ENCODE measurements around the gene CPPED1. TPM values are rescaled to one million over a fixed set of nuclear protein-coding genes. Genes with fewer than 3 reads are reported as not detected.

CPPED1 gene
- total and polyA plus RNA-seq, 2 of the 4 experiments (the other 2 are of a cell fraction), result 5.1 to 6.5 TPM

DNA sequence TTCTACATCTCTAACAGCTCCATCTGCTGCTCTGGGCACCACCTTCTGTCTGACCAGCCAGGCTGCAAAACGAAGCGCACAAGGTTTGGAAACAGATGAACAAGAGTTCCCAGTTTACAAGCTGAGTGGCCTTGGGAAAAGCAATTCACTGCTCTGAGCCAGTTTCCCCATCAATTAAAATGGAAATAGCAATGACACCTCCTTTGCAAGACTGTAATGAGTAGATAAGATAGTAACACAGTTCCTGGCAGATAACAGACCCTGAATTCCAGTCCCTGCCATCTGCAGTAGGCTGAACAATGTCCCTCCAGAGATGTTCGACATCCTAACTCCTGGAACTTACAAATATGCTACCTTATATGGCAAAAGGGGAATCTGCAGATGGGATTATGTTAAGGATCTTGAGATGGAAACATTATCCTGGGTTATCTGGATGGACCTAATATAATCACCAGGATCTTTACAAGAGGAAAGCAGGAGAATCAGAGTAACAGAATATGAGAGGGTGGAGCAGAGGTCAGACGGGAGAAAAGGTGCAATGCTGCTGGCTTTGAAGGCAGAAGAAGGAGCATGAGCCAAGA, 27.9 kb downstream of the CPPED1 start:
- ATAC-seq (ENCODE audit: low read depth), result no peak
- no peak overlapping the region for H3K4me3 ChIP-seq (ENCODE audit: insufficient read depth, low read depth, low read length)
- no peak overlapping the region for H4K91ac ChIP-seq (ENCODE audit: insufficient read depth, low read depth, low read length)
- dilution Hi-C loops (cut with HindIII; ENCODE audit: low sequenced_read_pairs, unreplicated experiment) (no loop called here), intact Hi-C loops (cut with micrococcal nuclease) (no loop called here), in situ Hi-C loops (cut with MboI; ENCODE audit: low sequenced_read_pairs) (no loop called here)
- no peak overlapping the region for H3K4me2 ChIP-seq (ENCODE audit: low read depth, low read length)
- DNase-seq, result no peak
- 100% methylated on average over 1 of the region's 4 CpGs; no CpG with 5 or more reads in 1 of the 2 experiments for WGBS, 2 experiments (ENCODE audit: extremely low coverage in 2 of 2, insufficient read length in 1 of 2)
- ChIA-PET POLR2A (ENCODE audit: unreplicated experiment) (no interaction called here), CTCF (no interaction called here)
- H3K18ac ChIP-seq (ENCODE audit: low read depth, low read length), result no peak overlapping the region
- H3K27me3 ChIP-seq (ENCODE audit: control insufficient read depth, insufficient read depth, low read length), result no peaks in the 10 kb centered on the region
- H3K14ac ChIP-seq (replicated peaks; ENCODE audit: low read depth, low read length), result no peak overlapping the region
- no peak overlapping the region for H3K4ac ChIP-seq (ENCODE audit: low read depth, low read length)
- no peak overlapping the region for H2BK20ac ChIP-seq (ENCODE audit: low read depth, low read length)
- no peak overlapping the region for H2BK15ac ChIP-seq (ENCODE audit: low read depth, low read length)
- H3K9ac ChIP-seq (ENCODE audit: low read depth, low read length), result no peak overlapping the region
- H2BK120ac ChIP-seq (ENCODE audit: low read depth, low read length), result no peak overlapping the region
- H2AK5ac ChIP-seq (ENCODE audit: low read depth, low read length), result no peak overlapping the region
- no peaks in the 10 kb centered on the region for H3K4me1 ChIP-seq (ENCODE audit: control insufficient read depth, insufficient read depth, low read length)
- no peak overlapping the region for H3K23ac ChIP-seq (ENCODE audit: low read depth, low read length)
- no peaks in the 10 kb centered on the region for H4K20me1 ChIP-seq (ENCODE audit: insufficient read depth, low read length)
- no peak overlapping the region for H3K56ac ChIP-seq (ENCODE audit: extremely low read depth, insufficient read depth, low read length)
- H2BK5ac ChIP-seq (ENCODE audit: low read depth, low read length, poor library complexity, severe bottlenecking), result no peak overlapping the region
- no peaks in the 10 kb centered on the region for H3K9me1 ChIP-seq (ENCODE audit: insufficient read depth, low read length)
- no TSS peak for BruUV-seq (replicated peaks)
- no peak overlapping the region for H2AK9ac ChIP-seq (replicated peaks; ENCODE audit: low read depth, low read length, poor library complexity)
- no peaks in the 10 kb centered on the region for H3K79me1 ChIP-seq (ENCODE audit: low read depth in 1 of 2, low read length in 2 of 2)
- TF ChIP-seq RFX5 (IDR thresholded peaks at IDR 0.05; ENCODE audit: low read depth, low read length), result no peak
- TF ChIP-seq, protein P1, sequence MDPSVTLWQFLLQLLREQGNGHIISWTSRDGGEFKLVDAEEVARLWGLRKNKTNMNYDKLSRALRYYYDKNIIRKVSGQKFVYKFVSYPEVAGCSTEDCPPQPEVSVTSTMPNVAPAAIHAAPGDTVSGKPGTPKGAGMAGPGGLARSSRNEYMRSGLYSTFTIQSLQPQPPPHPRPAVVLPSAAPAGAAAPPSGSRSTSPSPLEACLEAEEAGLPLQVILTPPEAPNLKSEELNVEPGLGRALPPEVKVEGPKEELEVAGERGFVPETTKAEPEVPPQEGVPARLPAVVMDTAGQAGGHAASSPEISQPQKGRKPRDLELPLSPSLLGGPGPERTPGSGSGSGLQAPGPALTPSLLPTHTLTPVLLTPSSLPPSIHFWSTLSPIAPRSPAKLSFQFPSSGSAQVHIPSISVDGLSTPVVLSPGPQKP (IDR thresholded peaks at IDR 0.05; ENCODE audit: borderline replicate concordance, low read depth, low read length), result no peak
- no peak for TF ChIP-seq MAFK (IDR thresholded peaks at IDR 0.05; ENCODE audit: low read depth, low read length)
- TF ChIP-seq SMC3 (IDR thresholded peaks at IDR 0.05; ENCODE audit: low read depth, low read length), result no peak
- no peak for TF ChIP-seq BHLHE40 (IDR thresholded peaks at IDR 0.05; ENCODE audit: low read depth, low read length)
- TF ChIP-seq, protein P2, sequence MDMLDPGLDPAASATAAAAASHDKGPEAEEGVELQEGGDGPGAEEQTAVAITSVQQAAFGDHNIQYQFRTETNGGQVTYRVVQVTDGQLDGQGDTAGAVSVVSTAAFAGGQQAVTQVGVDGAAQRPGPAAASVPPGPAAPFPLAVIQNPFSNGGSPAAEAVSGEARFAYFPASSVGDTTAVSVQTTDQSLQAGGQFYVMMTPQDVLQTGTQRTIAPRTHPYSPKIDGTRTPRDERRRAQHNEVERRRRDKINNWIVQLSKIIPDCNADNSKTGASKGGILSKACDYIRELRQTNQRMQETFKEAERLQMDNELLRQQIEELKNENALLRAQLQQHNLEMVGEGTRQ (IDR thresholded peaks at IDR 0.05; ENCODE audit: low read depth, low read length), result no peak
- TF ChIP-seq CHD1 (IDR thresholded peaks at IDR 0.05; ENCODE audit: low read depth, low read length), result no peak
- TF ChIP-seq, protein P3, sequence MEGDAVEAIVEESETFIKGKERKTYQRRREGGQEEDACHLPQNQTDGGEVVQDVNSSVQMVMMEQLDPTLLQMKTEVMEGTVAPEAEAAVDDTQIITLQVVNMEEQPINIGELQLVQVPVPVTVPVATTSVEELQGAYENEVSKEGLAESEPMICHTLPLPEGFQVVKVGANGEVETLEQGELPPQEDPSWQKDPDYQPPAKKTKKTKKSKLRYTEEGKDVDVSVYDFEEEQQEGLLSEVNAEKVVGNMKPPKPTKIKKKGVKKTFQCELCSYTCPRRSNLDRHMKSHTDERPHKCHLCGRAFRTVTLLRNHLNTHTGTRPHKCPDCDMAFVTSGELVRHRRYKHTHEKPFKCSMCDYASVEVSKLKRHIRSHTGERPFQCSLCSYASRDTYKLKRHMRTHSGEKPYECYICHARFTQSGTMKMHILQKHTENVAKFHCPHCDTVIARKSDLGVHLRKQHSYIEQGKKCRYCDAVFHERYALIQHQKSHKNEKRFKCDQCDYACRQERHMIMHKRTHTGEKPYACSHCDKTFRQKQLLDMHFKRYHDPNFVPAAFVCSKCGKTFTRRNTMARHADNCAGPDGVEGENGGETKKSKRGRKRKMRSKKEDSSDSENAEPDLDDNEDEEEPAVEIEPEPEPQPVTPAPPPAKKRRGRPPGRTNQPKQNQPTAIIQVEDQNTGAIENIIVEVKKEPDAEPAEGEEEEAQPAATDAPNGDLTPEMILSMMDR (conservative IDR thresholded peaks at IDR 0.05; ENCODE audit: low read depth, low read length), result no peak
- no peak for TF ChIP-seq MAZ (IDR thresholded peaks at IDR 0.05; ENCODE audit: borderline replicate concordance, low read depth, low read length)
- TF ChIP-seq POLR2A (IDR thresholded peaks at IDR 0.05; ENCODE audit: low read depth, low read length), result no peak
- TF ChIP-seq FOS (IDR thresholded peaks at IDR 0.05; ENCODE audit: low read depth, low read length), result no peak
- no peak for TF ChIP-seq CEBPB (IDR thresholded peaks at IDR 0.05; ENCODE audit: low read depth, low read length)
- no peak for TF ChIP-seq RCOR1 (IDR thresholded peaks at IDR 0.05; ENCODE audit: insufficient replicate concordance, low read length)
- no peak for TF ChIP-seq RAD21 (IDR thresholded peaks at IDR 0.05; ENCODE audit: low read length)
- TF ChIP-seq NFE2L2 (IDR thresholded peaks at IDR 0.05; ENCODE audit: low read depth, low read length), result no peak
- H3K9me3 ChIP-seq (ENCODE audit: control insufficient read depth, insufficient read depth, low read length), result no peaks in the 10 kb centered on the region
- peaks cover 2% of the 10 kb centered on the region; the same call in 1 of the 2 replicates for H3K36me3 ChIP-seq (ENCODE audit: control insufficient read depth, insufficient read depth, low read length)
- H4K5ac ChIP-seq (ENCODE audit: low read depth, low read length), result no peak overlapping the region
- H2AFZ ChIP-seq (replicated peaks; ENCODE audit: low read length, poor library complexity), result no peak overlapping the region
- no peak overlapping the region for H3K27ac ChIP-seq (ENCODE audit: insufficient read depth, low read length)
- no peak overlapping the region for H4K8ac ChIP-seq (ENCODE audit: low read depth in 2 of 2, low read length in 2 of 2)

All from IMR-90 (cell line).